ENCODE measurements around the gene SMIM3. TPM values are rescaled to one million over a fixed set of nuclear protein-coding genes. Genes with fewer than 3 reads are reported as not detected.
A peak's percentile ranks its signal among the peaks of the same experiment; 100 is the strongest.
"Not testable (repeated sequence)": the region's sequence is repeated elsewhere in the genome, so short reads cannot be mapped to it uniquely, and the experiment has no call there.

Gene SMIM3
- total RNA-seq, 2 donors from 2014 or later: 27.1 to 33.0 TPM

- DNase-seq (ENCODE audit: low spot score in 2 of 2): no peak
- Mint-ChIP-seq H3K9me3 (peaks cover 4 to 5% of the 10 kb centered on the region in 2 donors), H3K27ac (peak overlapping the region; percentile 51 to 93), H3K36me3 (peaks cover 34 to 63% of the 10 kb centered on the region in 2 donors)
- ATAC-seq: no peak
Observed at GRCh38 chr5:150782850-150783249, 4.3 kb downstream of the SMIM3 start.

- Mint-ChIP-seq H3K36me3 (peaks cover 34 to 63% of the 10 kb centered on the region in 2 donors), H3K27ac (peak overlapping the region; percentile 51 to 93), H3K9me3 (peaks cover 4 to 5% of the 10 kb centered on the region in 2 donors)
- DNase-seq (ENCODE audit: low spot score in 2 of 2) (peak; percentile 60 to 76), ATAC-seq (peak; percentile 62 to 88)
Observed at GRCh38 chr5:150783422-150783928, 4.9 kb downstream of the SMIM3 start.

GRCh38 chr5:150785950-150786349, 7.4 kb downstream of the SMIM3 start:
- H3K27ac Mint-ChIP-seq: peak overlapping the region; percentile 63 to 93

GRCh38 chr5:150786876-150787275, 8.3 kb downstream of the SMIM3 start:
- peaks cover 18 to 46% of the 10 kb centered on the region in 2 donors for H3K36me3 Mint-ChIP-seq
- ATAC-seq (no peak), DNase-seq (ENCODE audit: low spot score in 2 of 2) (no peak)
- peak overlapping the region; percentile 38 to 56 for H3K27ac Mint-ChIP-seq
- peaks cover 4 to 5% of the 10 kb centered on the region in 2 donors for H3K9me3 Mint-ChIP-seq

More at GRCh38 chr5:150785950-150786349, 7.4 kb downstream of the SMIM3 start:
- DNase-seq (ENCODE audit: low spot score in 2 of 2): no peak
- Mint-ChIP-seq H3K9me3 (peaks cover 4 to 5% of the 10 kb centered on the region in 2 donors), H3K36me3 (peaks cover 25 to 47% of the 10 kb centered on the region in 2 donors)
- ATAC-seq: no peak

- no peak for ATAC-seq
- Mint-ChIP-seq H3K9me3 (peaks cover 4 to 5% of the 10 kb centered on the region in 2 donors), H3K36me3 (peaks cover 16 to 47% of the 10 kb centered on the region in 2 donors), H3K27ac (peak overlapping the region; percentile 29 to 56)
- DNase-seq (ENCODE audit: low spot score in 2 of 2): no peak
Observed at GRCh38 chr5:150787656-150788055, 9.1 kb downstream of the SMIM3 start.

- ATAC-seq (no peak), DNase-seq (ENCODE audit: low spot score in 2 of 2) (no peak)
- H3K36me3 Mint-ChIP-seq: peaks cover 24 to 59% of the 10 kb centered on the region in 2 donors
- H3K9me3 Mint-ChIP-seq: peaks cover 4 to 14% of the 10 kb centered on the region in 2 donors
- H3K27ac Mint-ChIP-seq: peak overlapping the region; percentile 97
Observed at GRCh38 chr5:150788977-150789376, 10.4 kb downstream of the SMIM3 start.

GRCh38 chr5:150789450-150789849, 10.9 kb downstream of the SMIM3 start:
- H3K27ac Mint-ChIP-seq: peak overlapping the region; percentile 97
- DNase-seq (ENCODE audit: low spot score in 2 of 2) (no peak), ATAC-seq (no peak)
- H3K9me3 Mint-ChIP-seq: peaks cover 4 to 17% of the 10 kb centered on the region in 2 donors
- H3K36me3 Mint-ChIP-seq: peaks cover 24 to 60% of the 10 kb centered on the region in 2 donors

GRCh38 chr5:150789943-150790611, 11.5 kb downstream of the SMIM3 start:
- H3K36me3 Mint-ChIP-seq: peaks cover 24 to 56% of the 10 kb centered on the region in 2 donors
- ATAC-seq: peak; percentile 98 to 99

GRCh38 chr5:150791536-150791935, 13.0 kb downstream of the SMIM3 start:
- H3K27ac Mint-ChIP-seq: peak overlapping the region; percentile 11 to 97
- DNase-seq (ENCODE audit: low spot score in 2 of 2) (no peak), ATAC-seq (no peak)
- peaks cover 0 to 13% of the 10 kb centered on the region in 2 donors for H3K9me3 Mint-ChIP-seq
- H3K36me3 Mint-ChIP-seq: peaks cover 16 to 53% of the 10 kb centered on the region in 2 donors

More at GRCh38 chr5:150789943-150790611, 11.5 kb downstream of the SMIM3 start:
- H3K27ac Mint-ChIP-seq: peak overlapping the region; percentile 97
- peak; percentile 69 to 78 for DNase-seq (ENCODE audit: low spot score in 2 of 2)
- peaks cover 4 to 18% of the 10 kb centered on the region in 2 donors for H3K9me3 Mint-ChIP-seq

- not testable (repeated sequence) for ATAC-seq; DNase-seq (ENCODE audit: low spot score in 2 of 2); H3K27ac Mint-ChIP-seq
- Mint-ChIP-seq H3K36me3 (peaks cover 8 to 52% of the 10 kb centered on the region in 2 donors), H3K9me3 (peaks cover 0 to 13% of the 10 kb centered on the region in 2 donors)
Observed at GRCh38 chr5:150793423-150793888, 14.9 kb downstream of the SMIM3 start.

GRCh38 chr5:150794927-150795326, 16.4 kb downstream of the SMIM3 start:
- ATAC-seq (no peak), DNase-seq (ENCODE audit: low spot score in 2 of 2) (no peak)
- H3K9me3 Mint-ChIP-seq: peaks cover 0 to 13% of the 10 kb centered on the region in 2 donors
- H3K27ac Mint-ChIP-seq: no peak overlapping the region
- H3K36me3 Mint-ChIP-seq: peaks cover 8 to 52% of the 10 kb centered on the region in 2 donors

- ATAC-seq (peak; percentile 61 to 76), DNase-seq (ENCODE audit: low spot score in 2 of 2) (no peak)
- Mint-ChIP-seq H3K27ac (peak overlapping the region in 1 of 2 donors; percentile 66), H3K36me3 (peaks cover 8 to 41% of the 10 kb centered on the region in 2 donors), H3K9me3 (peaks cover 0 to 13% of the 10 kb centered on the region in 2 donors)
Observed at GRCh38 chr5:150797384-150797783, 18.8 kb downstream of the SMIM3 start.

- DNase-seq (ENCODE audit: low spot score in 2 of 2) (no peak), ATAC-seq (peak; percentile 52 to 54)
- no peak overlapping the region for H3K27ac Mint-ChIP-seq
- peaks cover 4 to 23% of the 10 kb centered on the region in 2 donors for H3K36me3 Mint-ChIP-seq
- H3K9me3 Mint-ChIP-seq: peaks cover 0 to 5% of the 10 kb centered on the region in 2 donors
Observed at GRCh38 chr5:150801117-150801927, 22.8 kb downstream of the SMIM3 start.

GRCh38 chr5:150804388-150804787, 25.8 kb downstream of the SMIM3 start:
- H3K27ac Mint-ChIP-seq: no peak overlapping the region
- DNase-seq (ENCODE audit: low spot score in 2 of 2): no peak
- no peak for ATAC-seq
- H3K9me3 Mint-ChIP-seq: peaks cover 0 to 5% of the 10 kb centered on the region in 2 donors
- peaks cover 4 to 10% of the 10 kb centered on the region in 2 donors for H3K36me3 Mint-ChIP-seq

GRCh38 chr5:150809363-150809762, 30.8 kb downstream of the SMIM3 start:
- Mint-ChIP-seq H3K36me3 (peaks cover 0 to 2% of the 10 kb centered on the region in 2 donors), H3K27ac (no peak overlapping the region), H3K9me3 (peaks cover 0 to under 1% of the 10 kb centered on the region in 2 donors)
- DNase-seq (ENCODE audit: low spot score in 2 of 2) (no peak), ATAC-seq (no peak)

GRCh38 chr5:150815010-150815409, 36.5 kb downstream of the SMIM3 start:
- ATAC-seq (no peak), DNase-seq (ENCODE audit: low spot score in 2 of 2) (no peak)
- Mint-ChIP-seq H3K36me3 (peaks cover 15 to 25% of the 10 kb centered on the region in 2 donors), H3K9me3 (peaks cover 6 to 22% of the 10 kb centered on the region in 2 donors), H3K27ac (no peak overlapping the region)
